Activated naive CD8-positive, alpha-beta T cell (primary cell): ENCODE data around the gene HMSD.

Source experiments
- H3K27ac Mint-ChIP-seq: one replicate; pipeline ENCODE4 v1.8.0; 2021; ENCODE audit warnings: mixed read lengths
- H3K27me3 Mint-ChIP-seq: one replicate; pipeline ENCODE4 v1.8.0; 2021; ENCODE audit warnings: mixed read lengths
- H3K36me3 Mint-ChIP-seq: one replicate; pipeline ENCODE4 v1.8.0; 2021; ENCODE audit warnings: mixed read lengths
- H3K4me1 Mint-ChIP-seq: one replicate; pipeline ENCODE4 v1.8.0; 2021; ENCODE audit warnings: low read depth, mixed read lengths
- H3K4me3 Mint-ChIP-seq: one replicate; pipeline ENCODE4 v1.8.0; 2021; ENCODE audit warnings: mild to moderate bottlenecking, mixed read lengths
- H3K9me3 Mint-ChIP-seq: one replicate; pipeline ENCODE4 v1.8.0; 2021; ENCODE audit warnings: low read depth, mixed read lengths

Gene HMSD

GRCh38 chr18:63994783-63995399 is 45.8 kb downstream of the HMSD start:
- Mint-ChIP-seq H3K4me1 (peaks cover 6% of the 10 kb centered on the region), H3K9me3 (peaks cover 3% of the 10 kb centered on the region), H3K27ac (no peak overlapping the region), H3K27me3 (no peaks in the 10 kb centered on the region), H3K36me3 (peaks cover 7% of the 10 kb centered on the region), H3K4me3 (no peak overlapping the region)

- Mint-ChIP-seq H3K27me3 (peaks cover 7% of the 10 kb centered on the region), H3K9me3 (peaks cover 3% of the 10 kb centered on the region), H3K4me3 (no peak overlapping the region), H3K4me1 (peaks cover 6% of the 10 kb centered on the region), H3K27ac (no peak overlapping the region), H3K36me3 (peaks cover 7% of the 10 kb centered on the region)
Observed at GRCh38 chr18:63997041-63997440, 47.9 kb downstream of the HMSD start.

GRCh38 chr18:63997606-63998005 is 48.5 kb downstream of the HMSD start:
- Mint-ChIP-seq H3K9me3 (peaks cover 3% of the 10 kb centered on the region), H3K4me3 (no peak overlapping the region), H3K36me3 (peaks cover 7% of the 10 kb centered on the region), H3K27ac (no peak overlapping the region), H3K27me3 (peaks cover 7% of the 10 kb centered on the region), H3K4me1 (peaks cover 6% of the 10 kb centered on the region)

- H3K4me1 Mint-ChIP-seq, result no peaks in the 10 kb centered on the region
- H3K27me3 Mint-ChIP-seq, result peaks cover 10% of the 10 kb centered on the region
Observed at GRCh38 chr18:63999871-64000270, 50.8 kb downstream of the HMSD start.

GRCh38 chr18:64002581-64002980 is 53.5 kb downstream of the HMSD start:
- no peak overlapping the region for H3K4me3 Mint-ChIP-seq
- peaks cover 7% of the 10 kb centered on the region for H3K9me3 Mint-ChIP-seq
- no peaks in the 10 kb centered on the region for H3K4me1 Mint-ChIP-seq
- peaks cover 10% of the 10 kb centered on the region for H3K27me3 Mint-ChIP-seq
- H3K27ac Mint-ChIP-seq, result no peak overlapping the region
- H3K36me3 Mint-ChIP-seq, result peaks cover 7% of the 10 kb centered on the region

More at GRCh38 chr18:63999871-64000270, 50.8 kb downstream of the HMSD start:
- Mint-ChIP-seq H3K9me3 (peaks cover 10% of the 10 kb centered on the region), H3K4me3 (no peak overlapping the region), H3K27ac (no peak overlapping the region), H3K36me3 (peaks cover 11% of the 10 kb centered on the region)

GRCh38 chr18:64009305-64009704 is 60.2 kb downstream of the HMSD start:
- Mint-ChIP-seq H3K4me3 (no peak overlapping the region), H3K27ac (no peak overlapping the region), H3K36me3 (no peaks in the 10 kb centered on the region), H3K27me3 (no peaks in the 10 kb centered on the region), H3K4me1 (no peaks in the 10 kb centered on the region), H3K9me3 (no peaks in the 10 kb centered on the region)
